ENCODE measurements around the gene TINCR. TPM values are rescaled to one million over a fixed set of nuclear protein-coding genes. Genes with fewer than 3 reads are reported as not detected.

The TINCR gene
- total RNA-seq, 1 experiment from 2014 or later, result 0.50 TPM

DNA sequence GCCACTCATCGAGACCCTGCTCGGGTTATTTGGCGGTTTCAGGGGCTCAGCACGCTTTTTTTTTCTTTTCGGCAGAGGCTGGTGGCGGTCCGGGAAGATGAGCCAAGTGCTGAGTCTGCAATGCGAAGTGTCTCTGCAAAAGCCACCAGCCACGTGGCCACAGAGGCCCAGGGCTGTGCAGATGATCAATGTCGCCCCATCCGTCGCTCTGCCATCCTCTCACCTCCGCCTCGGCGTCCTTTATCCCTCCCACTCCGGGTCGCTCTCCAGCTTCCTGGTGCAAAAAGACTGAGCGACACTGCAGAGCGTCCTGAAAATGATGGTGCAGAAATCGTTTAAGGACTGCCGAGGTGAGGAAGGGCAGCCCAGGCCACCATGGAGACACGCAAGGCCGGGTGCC lies 55.0 kb downstream of the TINCR start:
- no peak for DNase-seq (ENCODE audit: low spot score)

Other genes with a start within 250 kb of the TINCR start
- 66.3 and 75.1 TPM in 2 replicates for gene PTPRS, start 227.1 kb downstream of the TINCR start, total RNA-seq (2014; rRNA removed; shearing (Covaris generic))
- gene ZNRF4, start 112.5 kb downstream of the TINCR start, total RNA-seq (2014; rRNA removed; shearing (Covaris generic)), result not detected in 2 replicates
- 18.5 and 22.4 TPM in 2 replicates for gene SAFB2, start 54.8 kb upstream of the TINCR start, total RNA-seq (2014; rRNA removed; shearing (Covaris generic))
- 25.7 and 31.5 TPM in 2 replicates for gene SAFB, start 55.1 kb upstream of the TINCR start, total RNA-seq (2014; rRNA removed; shearing (Covaris generic))
- 49.6 and 81.0 TPM in 2 replicates for gene MICOS13, start 112.6 kb upstream of the TINCR start, total RNA-seq (2014; rRNA removed; shearing (Covaris generic))
- 24.1 and 58.4 TPM in 2 replicates for gene HSD11B1L, start 113.1 kb upstream of the TINCR start, total RNA-seq (2014; rRNA removed; shearing (Covaris generic))
- 782 and 864 TPM in 2 replicates for gene RPL36, start 122.3 kb upstream of the TINCR start, total RNA-seq (2014; rRNA removed; shearing (Covaris generic))
- 120 and 153 TPM in 2 replicates for gene LONP1, start 152.2 kb upstream of the TINCR start, total RNA-seq (2014; rRNA removed; shearing (Covaris generic))
- not detected in 2 replicates for gene CATSPERD, start 152.7 kb upstream of the TINCR start, total RNA-seq (2014; rRNA removed; shearing (Covaris generic))
- 0.41 and 2.0 TPM in 2 replicates for gene PRR22, start 216.8 kb upstream of the TINCR start, total RNA-seq (2014; rRNA removed; shearing (Covaris generic))
- gene DUS3L, start 223.2 kb upstream of the TINCR start, total RNA-seq (2014; rRNA removed; shearing (Covaris generic)), result 56.0 and 76.7 TPM in 2 replicates
- gene NRTN, start 237.1 kb upstream of the TINCR start, total RNA-seq (2014; rRNA removed; shearing (Covaris generic)), result 1.4 TPM in 1 of 2 replicates, not detected in the other